AML-193 (cell line): ENCODE measurements around the gene ZFP64.
"Not testable (repeated sequence)": the region's sequence is repeated elsewhere in the genome, so short reads cannot be mapped to it uniquely, and the experiment has no call there.

ENCODE experiments used
- DNase-seq, 2 experiments: peaks; one replicate each; lab custom pipeline; 2025; lab: John Stamatoyannopoulos, UW

ZFP64 gene

GRCh38 chr20:52201395-52201794 lies 9.8 kb upstream of the ZFP64 start:
- DNase-seq, result no peak

DNA sequence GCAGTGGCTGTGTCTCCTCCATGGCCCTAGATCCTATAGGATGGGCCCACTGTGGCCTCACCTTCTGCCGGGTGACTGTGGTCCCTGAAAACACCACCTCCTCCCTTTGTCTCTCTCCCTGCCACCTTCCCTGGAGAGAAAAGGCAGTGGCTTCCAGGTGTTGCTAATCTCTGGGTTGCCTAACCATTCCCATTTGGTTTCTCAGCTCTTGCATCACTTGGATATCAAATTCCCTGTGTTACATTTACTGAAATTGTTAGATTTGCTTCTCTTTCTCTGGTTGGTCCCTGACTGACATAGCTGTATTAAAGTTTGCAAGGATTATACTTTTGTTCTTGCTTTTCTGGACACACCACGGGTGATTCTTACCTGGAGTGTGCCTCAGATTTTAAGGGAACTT lies 9.3 kb upstream of the ZFP64 start:
- DNase-seq, result no peak

- DNase-seq, result no peak
These were observed 5.3 kb upstream of the ZFP64 start for GRCh38 chr20:52196845-52197244.

- DNase-seq, result no peak
These were observed 2.4 kb upstream of the ZFP64 start for GRCh38 chr20:52193886-52194545.

GRCh38 chr20:52193133-52193532 lies 1.6 kb upstream of the ZFP64 start:
- DNase-seq, result no peak

DNA sequence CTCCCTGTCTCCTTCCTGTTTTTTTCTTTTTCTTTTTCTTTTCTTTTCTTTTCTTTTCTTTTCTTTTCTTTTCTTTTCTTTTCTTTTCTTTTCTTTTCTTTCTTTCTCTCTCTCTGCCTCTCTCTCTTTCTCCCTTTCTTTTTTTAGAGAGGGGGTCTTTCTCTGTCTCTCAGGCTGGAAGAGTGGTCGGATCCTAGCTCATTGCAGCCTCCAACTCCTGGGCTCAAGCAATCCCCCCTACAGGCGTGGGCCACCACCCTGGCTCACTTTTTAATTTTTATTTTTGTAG lies 1.1 kb upstream of the ZFP64 start:
- not testable (repeated sequence) for DNase-seq

GRCh38 chr20:52191916-52192718 lies 538 bp upstream of the ZFP64 start:
- DNase-seq, result peak; percentile 39 to 48

DNA sequence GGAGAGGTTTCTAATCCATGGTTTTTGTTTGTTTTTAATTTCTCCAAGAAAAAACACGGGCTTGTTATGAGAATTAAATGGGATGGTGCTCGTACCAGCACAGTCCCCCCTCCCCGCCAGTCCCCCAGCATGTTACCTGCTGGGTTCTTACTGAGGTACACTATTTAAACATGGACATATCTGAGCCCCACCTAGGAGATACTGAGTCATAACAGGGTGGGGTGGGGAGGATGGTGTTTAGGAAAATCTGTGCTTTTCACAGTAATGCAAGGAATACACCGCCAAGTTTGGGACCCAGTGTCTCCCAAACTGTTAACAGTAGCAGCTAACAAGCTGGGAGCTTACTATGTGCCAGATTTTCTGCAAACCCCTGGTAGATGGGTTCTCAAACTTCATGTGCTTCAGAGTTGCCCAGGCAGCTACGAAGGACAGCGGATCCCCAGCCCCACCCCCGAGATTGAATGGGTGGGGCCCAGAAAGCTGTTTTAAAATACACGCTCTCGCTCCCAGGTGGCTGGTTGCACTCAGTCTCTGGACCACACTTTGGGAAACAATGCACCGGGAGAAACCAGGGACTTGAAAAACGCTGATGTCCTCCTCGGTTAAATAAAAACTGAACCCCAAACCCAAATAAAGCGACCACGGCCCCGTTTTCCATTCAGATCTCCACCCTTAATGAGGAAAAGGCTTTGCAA lies 995 bp downstream of the ZFP64 start:
- peak; percentile 20 to 24 for DNase-seq

- DNase-seq, result no peak
These were observed 9.8 kb downstream of the ZFP64 start for GRCh38 chr20:52181766-52182165.

- no peak for DNase-seq
These were observed 11.3 kb downstream of the ZFP64 start for GRCh38 chr20:52180180-52180840.

- DNase-seq, result no peak
These were observed 12.0 kb downstream of the ZFP64 start for GRCh38 chr20:52179331-52180179.

DNA sequence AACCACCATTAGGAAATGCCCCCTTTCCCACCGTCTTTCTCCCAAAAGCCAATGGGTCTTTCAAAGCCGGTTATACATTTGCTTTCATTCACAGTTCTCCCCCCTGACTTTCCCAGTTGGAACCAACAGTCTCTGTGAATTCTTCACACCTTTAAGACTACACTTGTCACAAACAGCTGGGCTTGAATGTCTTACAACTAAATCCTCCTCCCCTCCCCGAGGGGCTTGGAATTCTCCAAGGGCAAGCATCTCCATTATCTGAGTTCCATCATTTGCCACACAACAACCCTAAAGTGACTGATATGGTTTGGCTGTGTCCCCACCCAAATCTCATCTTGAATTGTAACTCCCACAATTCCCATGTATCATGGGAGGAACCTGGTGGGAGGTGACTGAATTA lies 12.9 kb downstream of the ZFP64 start:
- no peak for DNase-seq

- no peak for DNase-seq
These were observed 15.7 kb downstream of the ZFP64 start for GRCh38 chr20:52175840-52176239.

GRCh38 chr20:52172392-52173047 lies 19.1 kb downstream of the ZFP64 start:
- DNase-seq, result no peak

DNA sequence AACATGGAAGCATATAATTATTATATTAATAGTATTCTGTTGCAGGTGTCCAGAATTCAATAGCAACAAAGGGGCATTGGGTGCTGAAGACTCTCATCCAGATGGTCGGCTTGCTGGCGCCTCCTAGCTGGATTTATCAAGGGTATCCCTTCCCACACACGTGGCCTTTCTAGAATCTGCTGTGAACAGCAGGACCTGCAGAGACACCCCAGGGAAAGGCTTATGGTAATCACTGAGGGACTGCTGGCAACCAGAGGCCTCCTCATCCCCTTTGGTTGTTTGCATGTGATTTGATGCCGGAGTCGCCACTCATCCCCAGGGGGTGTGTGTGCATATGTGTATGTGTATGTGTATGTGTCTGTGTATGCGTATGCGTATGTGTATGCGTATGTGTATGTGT lies 20.6 kb downstream of the ZFP64 start:
- no peak for DNase-seq

GRCh38 chr20:52168116-52168515 lies 23.5 kb downstream of the ZFP64 start:
- DNase-seq, result no peak

DNA sequence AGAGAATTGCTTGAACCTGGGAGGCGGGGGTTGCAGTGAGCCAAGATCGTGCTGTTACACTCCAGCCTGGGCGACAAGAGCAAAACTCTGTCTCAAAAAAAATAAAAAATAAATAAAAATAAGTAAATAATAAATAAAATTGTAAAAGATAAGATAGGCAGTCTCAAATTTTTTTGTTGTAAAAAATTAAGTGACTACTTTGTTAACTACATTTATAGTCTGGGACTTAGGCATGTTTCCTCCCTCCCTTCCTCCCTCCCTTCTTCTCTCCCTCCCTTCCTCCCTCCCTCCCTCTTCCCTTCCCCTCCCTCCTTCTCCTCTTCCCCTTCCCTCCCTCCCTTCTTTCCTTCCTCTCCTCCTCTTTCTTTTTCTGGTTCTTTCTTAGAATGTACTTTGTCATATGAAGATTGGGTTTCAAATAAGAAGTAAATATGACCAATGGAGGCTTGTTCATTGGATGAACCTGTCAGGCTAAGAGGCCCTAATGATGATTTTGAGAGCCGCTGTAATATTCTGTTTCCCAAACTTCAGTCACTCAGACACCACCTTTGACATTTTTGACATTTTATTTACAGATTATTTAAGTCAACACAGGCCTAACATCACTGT lies 24.2 kb downstream of the ZFP64 start:
- DNase-seq, result no peak

GRCh38 chr20:52166150-52166549 lies 25.4 kb downstream of the ZFP64 start:
- no peak for DNase-seq

- no peak for DNase-seq
These were observed 30.9 kb downstream of the ZFP64 start for GRCh38 chr20:52160621-52161204.

DNA sequence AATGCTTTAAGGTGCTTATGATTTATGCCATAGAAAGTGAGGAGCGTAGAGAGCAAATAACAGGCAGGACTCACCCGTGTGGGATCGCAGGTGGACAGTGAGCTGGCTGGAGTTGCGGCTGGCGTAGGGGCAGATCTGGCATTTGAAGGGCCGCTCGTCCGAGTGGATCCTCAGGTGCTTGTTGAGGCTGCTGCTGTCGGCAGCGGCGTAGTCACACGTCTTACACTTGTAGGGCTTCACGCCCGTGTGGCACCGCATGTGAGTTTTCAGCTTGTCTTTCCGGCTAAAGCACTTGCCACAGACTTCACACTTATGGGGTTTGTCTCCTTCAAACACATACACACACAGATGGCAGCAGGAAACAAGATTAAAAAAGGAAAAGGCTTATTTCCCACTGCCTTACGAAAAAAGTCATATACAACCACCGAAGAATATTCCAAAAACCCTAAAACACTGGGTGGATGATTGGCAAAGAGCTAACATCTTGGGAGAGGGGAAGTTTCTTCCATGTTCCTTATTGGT lies 31.5 kb downstream of the ZFP64 start:
- no peak for DNase-seq
